Kidney epithelial cell (primary cell): ENCODE data around the gene QSOX2. TPM values are rescaled to one million over a fixed set of nuclear protein-coding genes. Genes with fewer than 3 reads are reported as not detected.

Experiments
- DNase-seq: peaks from one replicate; pipeline ENCODE4 v3.0.0-alpha.2; 2010; ENCODE audit warnings: low read depth
- H3K27me3 ChIP-seq: 2 replicates; pipeline ENCODE4 v1.6.0; 2011; ENCODE audit warnings: low read length; ENCODE audit not compliant: control insufficient read depth, insufficient read depth
- H3K36me3 ChIP-seq: 2 replicates; pipeline ENCODE4 v1.5.1; 2011; ENCODE audit warnings: low read length; ENCODE audit not compliant: control insufficient read depth, insufficient read depth
- H3K4me3 ChIP-seq: 2 replicates; pipeline ENCODE4 v1.5.1; 2011; ENCODE audit warnings: low read depth, mild to moderate bottlenecking, control low read depth, low read length
- CTCF ChIP-seq: IDR thresholded peaks from 2 replicates; pipeline ENCODE4 v1.5.1; 2011; ENCODE audit warnings: mild to moderate bottlenecking, moderate library complexity, low read length, control low read depth, inconsistent platforms; ENCODE audit not compliant: insufficient read depth, poor library complexity, severe bottlenecking
- total RNA-seq: library from RNA; depleted of rRNA; stranded (reverse); fragments of >200 nt; gene quantifications from 2 replicates; pipeline ENCODE4 v1.2.3, GENCODE V29; 2015

The QSOX2 gene
- total RNA-seq, 1 donor from 2014 or later = 17.3 TPM

- Histone ChIP-seq H3K27me3 (peaks cover 16% of the 10 kb centered on the region), H3K36me3 (no peaks in the 10 kb centered on the region), H3K4me3 (no peak overlapping the region)
- TF ChIP-seq CTCF = no peak
- DNase-seq = no peak
Observed at GRCh38 chr9:136286987-136287379, 41.4 kb upstream of the QSOX2 start.

GRCh38 chr9:136286359-136286986 lies 40.9 kb upstream of the QSOX2 start:
- TF ChIP-seq CTCF = no peak
- Histone ChIP-seq H3K36me3 (no peaks in the 10 kb centered on the region), H3K4me3 (no peak overlapping the region), H3K27me3 (peaks cover 12% of the 10 kb centered on the region)
- DNase-seq = no peak

GRCh38 chr9:136285501-136286358 lies 40.1 kb upstream of the QSOX2 start:
- TF ChIP-seq CTCF = no peak
- no peak for DNase-seq
- H3K4me3 ChIP-seq = no peak overlapping the region
- H3K36me3 ChIP-seq = no peaks in the 10 kb centered on the region
- H3K27me3 ChIP-seq = peaks cover 9% of the 10 kb centered on the region

DNA sequence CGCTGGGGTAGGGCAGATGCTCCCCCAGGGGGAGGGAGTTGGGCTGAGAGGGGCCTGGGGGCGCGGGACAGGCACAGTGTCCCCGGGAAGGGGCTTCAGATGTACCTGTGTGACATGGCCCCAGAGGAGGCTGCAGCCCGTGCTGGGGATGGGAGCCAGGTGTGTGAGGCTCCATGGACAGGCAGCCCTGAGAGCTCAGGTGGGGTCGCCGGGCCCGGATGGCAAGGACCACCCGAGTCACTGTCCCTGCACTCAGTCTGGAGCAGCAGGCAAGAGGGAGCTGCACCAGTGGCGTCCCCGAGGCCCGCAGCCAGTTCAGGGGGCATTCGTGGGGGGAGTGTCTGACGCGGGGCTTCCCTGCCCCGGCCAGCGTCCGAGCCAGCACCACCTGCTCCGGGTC lies 39.3 kb upstream of the QSOX2 start:
- Histone ChIP-seq H3K4me3 (no peak overlapping the region), H3K27me3 (peaks cover 9% of the 10 kb centered on the region), H3K36me3 (no peaks in the 10 kb centered on the region)
- no peak for TF ChIP-seq CTCF
- DNase-seq = no peak

DNA sequence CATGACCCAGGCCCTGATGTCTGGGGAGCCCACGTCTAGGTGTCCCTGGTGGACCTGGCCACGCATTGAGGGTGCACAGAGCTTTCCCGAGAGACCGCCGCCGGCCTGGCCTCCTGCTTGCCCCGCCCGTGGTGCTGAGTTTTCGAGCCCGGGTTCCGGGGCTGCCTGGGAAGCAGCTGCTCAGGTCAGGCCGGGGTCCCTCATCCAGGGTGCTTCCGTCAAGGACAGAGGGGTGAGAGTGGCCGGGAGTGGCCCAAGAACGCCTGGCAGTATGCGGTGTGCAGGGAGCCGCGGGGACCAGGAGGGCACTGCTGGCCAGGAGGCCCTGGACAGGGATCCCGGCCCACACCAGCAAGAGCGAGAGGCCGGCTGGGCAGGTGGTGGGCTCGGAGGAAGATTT lies 38.7 kb upstream of the QSOX2 start:
- H3K27me3 ChIP-seq = peaks cover 9% of the 10 kb centered on the region
- DNase-seq = no peak
- no peak overlapping the region for H3K4me3 ChIP-seq
- no peaks in the 10 kb centered on the region for H3K36me3 ChIP-seq
- TF ChIP-seq CTCF = no peak
